Measurements from ENCODE around the gene PLEKHA6. TPM values are rescaled to one million over a fixed set of nuclear protein-coding genes. Genes with fewer than 3 reads are reported as not detected.

PLEKHA6 gene
- total RNA-seq, 1 experiment from 2014 or later: 2.1 TPM

GRCh38 chr1:204331847-204332487, 27.8 kb downstream of the PLEKHA6 start:
- H3K27me3 Mint-ChIP-seq (ENCODE audit: low read depth): no peaks in the 10 kb centered on the region
- H2AK5ac ChIP-seq (ENCODE audit: insufficient read length, low read length): no peak overlapping the region
- H3K18ac ChIP-seq (ENCODE audit: insufficient read length, low read depth, low read length): no peak overlapping the region
- no peaks in the 10 kb centered on the region for H3K9me3 ChIP-seq (ENCODE audit: control insufficient read depth, low read depth, low read length)
- H3K4me1 ChIP-seq (ENCODE audit: insufficient read depth, low read length): peaks cover 17% of the 10 kb centered on the region; the same call in 1 of the 2 replicates
- H3K36me3 Mint-ChIP-seq (ENCODE audit: insufficient read depth in 1 of 3, low read depth in 3 of 3): no peaks in the 10 kb centered on the region; a peak in 2 of 7 replicates
- no peak overlapping the region for H3K14ac ChIP-seq (ENCODE audit: insufficient read depth, low read length)
- no peak overlapping the region for H4K8ac ChIP-seq (replicated peaks; ENCODE audit: insufficient read length, low read depth, low read length)
- H3T11ph ChIP-seq (ENCODE audit: low read length): no peak overlapping the region
- H3K27ac ChIP-seq (ENCODE audit: insufficient read length, low read depth, low read length): no peak overlapping the region
- H4K91ac ChIP-seq (ENCODE audit: insufficient read length, low read depth, low read length): no peak overlapping the region
- no peak for TF ChIP-seq CTCF (conservative IDR thresholded peaks at IDR 0.05)
- no peak overlapping the region for H3K4me3 Mint-ChIP-seq
- no peak overlapping the region for H3K23ac ChIP-seq (ENCODE audit: insufficient read length, low read depth, low read length)
- H3K27ac Mint-ChIP-seq: no peak overlapping the region; a peak in 1 of 7 replicates
- WGBS (ENCODE audit: extremely low coverage, insufficient read length, low lambda C conversion rate): no CpG with 5 or more reads among the region's 13 CpGs
- H3K9ac ChIP-seq (ENCODE audit: extremely low read depth, insufficient read length, low read length): no peak overlapping the region
- peaks cover 23 to 24% of the 10 kb centered on the region in 2 experiments for H3K4me1 Mint-ChIP-seq
- H3K27me3 ChIP-seq (ENCODE audit: insufficient read depth, low read length): no peaks in the 10 kb centered on the region
- no peak overlapping the region for H2BK15ac ChIP-seq (ENCODE audit: low read depth, low read length)
- H3K79me1 ChIP-seq (ENCODE audit: insufficient read depth, low read depth, low read length, poor library complexity, severe bottlenecking): no peaks in the 10 kb centered on the region
- H2AFZ ChIP-seq (ENCODE audit: low read length): no peak overlapping the region
- no peak for DNase-seq
- H2BK5ac ChIP-seq (ENCODE audit: insufficient read length, low read length): no peak overlapping the region
- H3K4ac ChIP-seq (ENCODE audit: low read depth, low read length): no peak overlapping the region
- no peaks in the 10 kb centered on the region for H3K23me2 ChIP-seq (ENCODE audit: insufficient read length, low read depth, low read length, poor library complexity, severe bottlenecking)
- no peaks in the 10 kb centered on the region for H3K9me3 Mint-ChIP-seq
- no peak overlapping the region for H2BK12ac ChIP-seq (ENCODE audit: insufficient read length, low read depth, low read length)
- H2BK20ac ChIP-seq (ENCODE audit: low read depth, low read length, poor library complexity, severe bottlenecking): no peak overlapping the region
- H4K5ac ChIP-seq (ENCODE audit: insufficient read length, low read depth, low read length): no peak overlapping the region
- H3K56ac ChIP-seq (ENCODE audit: insufficient read length, low read depth, low read length): no peak overlapping the region
- H3K79me2 ChIP-seq (ENCODE audit: insufficient read depth, low read length): no peaks in the 10 kb centered on the region
- H3K4me2 ChIP-seq (ENCODE audit: insufficient read depth, insufficient read length, low read length): no peak overlapping the region
- no peak overlapping the region for H2BK120ac ChIP-seq (ENCODE audit: low read depth, low read length, poor library complexity, severe bottlenecking)
- H4K20me1 ChIP-seq (ENCODE audit: control insufficient read depth, insufficient read depth, insufficient read length): no peaks in the 10 kb centered on the region
